Endothelial cell of umbilical vein (primary cell): ENCODE data around the gene KLF5. TPM values are rescaled to one million over a fixed set of nuclear protein-coding genes. Genes with fewer than 3 reads are reported as not detected.
A peak's percentile ranks its signal among the peaks of the same experiment; 100 is the strongest.

Experiments used
- BruUV-seq: library from RNA; stranded (reverse); fragments of 400-500 nt; replicated peaks from 2 replicates; lab custom pipeline; 2021; lab: Mats Ljungman, UMichigan
- CTCF ChIA-PET: fragments of 300-600, 350-600 bp; sonication (Branson Sonifier 250); formaldehyde crosslinking; loops from one replicate; lab custom pipeline; 2021; ENCODE audit warnings: antibody characterized with exemption, inconsistent platforms; lab: Charles Lee
- POLR2A ChIA-PET: fragments of 300-600, 350-600 bp; sonication (Branson Sonifier 250); formaldehyde crosslinking; loops from one replicate; lab custom pipeline; 2021; ENCODE audit warnings: antibody characterized with exemption, inconsistent platforms; lab: Charles Lee
- DNase-seq: peaks from one replicate; pipeline ENCODE4 v3.0.0-alpha.2; 2011; ENCODE audit warnings: low read depth, low spot score
- FAIRE-seq: peaks from 2 replicates; lab custom pipeline; 2011; peaks lifted over from hg19 to GRCh38; lab: Jason Lieb, UNC
- H2AFZ ChIP-seq: 2 replicates; pipeline ENCODE4 v1.6.0; 2012; ENCODE audit warnings: low read depth, low read length, control low read depth, inconsistent platforms
- H3K27ac ChIP-seq: 2 replicates; pipeline ENCODE4 v1.5.1; 2011; ENCODE audit warnings: low read depth, mild to moderate bottlenecking, control low read depth, low read length, moderate library complexity; ENCODE audit not compliant: insufficient read depth
- H3K27me3 ChIP-seq, 2 experiments: 2 replicates each; pipeline versions ENCODE4 v1.6.0 to v1.6.1; 2011; ENCODE audit warnings: low read length in 2 of 2, mixed read lengths in 1 of 2; ENCODE audit not compliant: control insufficient read depth in 2 of 2, insufficient read depth in 2 of 2
- H3K36me3 ChIP-seq, 2 experiments: 2 replicates in 1 of 2; 3 replicates in 1 of 2; pipeline ENCODE4 v1.5.1; 2011; ENCODE audit warnings: low read length in 2 of 2, mild to moderate bottlenecking in 1 of 2, moderate library complexity in 1 of 2; ENCODE audit not compliant: control insufficient read depth in 2 of 2, insufficient read depth in 2 of 2; ENCODE audit errors: extremely low read depth in 1 of 2
- H3K4me1 ChIP-seq: 3 replicates; pipeline ENCODE4 v1.5.1; 2011; ENCODE audit warnings: mild to moderate bottlenecking, low read length; ENCODE audit not compliant: control insufficient read depth, insufficient read depth; ENCODE audit errors: extremely low read depth
- H3K4me2 ChIP-seq: 2 replicates; pipeline ENCODE4 v1.6.1; 2011; ENCODE audit warnings: low read length, control low read depth, mixed read lengths; ENCODE audit not compliant: insufficient read depth
- H3K4me3 ChIP-seq, 3 experiments: fragments of 200-600 bp in 1 of 3; sonication (generic), shearing (Covaris generic) in 1 of 3; replicated peaks in 1 of 3; 2 replicates each; pipeline ENCODE4 v1.5.1; 2011 to 2016; ENCODE audit warnings: control low read depth in 3 of 3, low read length in 3 of 3, mild to moderate bottlenecking in 2 of 3, inconsistent platforms in 1 of 3, low read depth in 1 of 3, moderate library complexity in 1 of 3; ENCODE audit not compliant: insufficient read depth in 1 of 3
- H3K79me2 ChIP-seq: 2 replicates; pipeline ENCODE4 v1.6.0; 2012; ENCODE audit warnings: low read length, inconsistent platforms; ENCODE audit not compliant: control insufficient read depth, insufficient read depth
- H3K9ac ChIP-seq: replicated peaks from 2 replicates; pipeline ENCODE3; 2011; ENCODE audit warnings: low read length, control low read depth; ENCODE audit not compliant: insufficient read depth; ENCODE audit errors: extremely low read depth
- H3K9me1 ChIP-seq: replicated peaks from 3 replicates; pipeline ENCODE4 v1.6.0; 2011; ENCODE audit warnings: mild to moderate bottlenecking, low read length; ENCODE audit not compliant: control insufficient read depth, insufficient read depth; ENCODE audit errors: extremely low read depth
- H3K9me3 ChIP-seq: replicated peaks from 2 replicates; pipeline ENCODE4 v1.5.1; 2012; ENCODE audit warnings: low read length, inconsistent platforms; ENCODE audit not compliant: control insufficient read depth, insufficient read depth
- H4K20me1 ChIP-seq: replicated peaks from 2 replicates; pipeline ENCODE3; 2011; ENCODE audit warnings: mild to moderate bottlenecking, low read length; ENCODE audit not compliant: control insufficient read depth, insufficient read depth; ENCODE audit errors: extremely low read depth
- EZH2 ChIP-seq: IDR thresholded peaks from 2 replicates; pipeline ENCODE4 v1.6.1; 2012; ENCODE audit warnings: borderline replicate concordance, low read depth, mild to moderate bottlenecking, moderate library complexity, low read length, inconsistent platforms; ENCODE audit not compliant: severe bottlenecking
- FOS ChIP-seq: IDR thresholded peaks from 2 replicates; pipeline ENCODE4 v1.6.1; 2011; ENCODE audit warnings: mild to moderate bottlenecking, low read length, moderate library complexity, borderline replicate concordance; ENCODE audit not compliant: insufficient read depth
- GATA2 ChIP-seq: IDR thresholded peaks from 2 replicates; pipeline ENCODE4 v1.7.0; 2011; ENCODE audit warnings: low read depth, mild to moderate bottlenecking, moderate library complexity, mixed read lengths, low read length; ENCODE audit not compliant: insufficient read length, insufficient read depth
- JUN ChIP-seq: IDR thresholded peaks from 2 replicates; pipeline ENCODE4 v1.6.1; 2011; ENCODE audit warnings: borderline replicate concordance, low read depth; ENCODE audit not compliant: insufficient read length, insufficient read depth
- MYC ChIP-seq: IDR thresholded peaks from one replicate; pipeline ENCODE4 v1.6.1; 2011; ENCODE audit warnings: mild to moderate bottlenecking, low read depth, low read length
- POLR2A ChIP-seq: IDR thresholded peaks from 2 replicates; pipeline ENCODE4 v1.6.1; 2012; ENCODE audit warnings: low read depth, mild to moderate bottlenecking, control low read depth, low read length
- dilution Hi-C: fragments of 300-500 bp; cut with MboI; formaldehyde crosslinking; loops from one replicate; pipeline ENCODE4 v1.15.0; 2019; ENCODE audit warnings: low sequenced_read_pairs; ENCODE audit not compliant: extremely low pct_ligation_motif_present
- intact Hi-C: fragments of 100-400 bp; cut with micrococcal nuclease; formaldehyde crosslinking; loops from one replicate; pipeline ENCODE4 v1.10.0; 2022
- polyA plus RNA-seq, 4 experiments: library from polyadenylated mRNA; depleted of rRNA in 3 of 4; stranded (reverse) in 3 of 4; unstranded in 1 of 4; fragments of >200 nt; gene quantifications; 2 replicates each; pipeline versions ENCODE4 v1.2.1 to v1.2.3, GENCODE V29; 2011 to 2012; ENCODE audit warnings: missing spikeins in 1 of 4
- total RNA-seq: library from RNA; stranded (reverse); gene quantifications from 2 replicates; pipeline ENCODE4 v1.2.3, GENCODE V29; 2021
- TF ChIP-seq, protein P1 (sequence below), 2 donors: IDR thresholded peaks; 1 replicate in 1 of 2; 2 replicates in 1 of 2; pipeline ENCODE4 v1.5.1; 2011; ENCODE audit warnings: low read length in 2 of 2, mild to moderate bottlenecking in 2 of 2, moderate library complexity in 2 of 2, control low read depth in 1 of 2, inconsistent platforms in 1 of 2, low read depth in 1 of 2; ENCODE audit not compliant: insufficient read depth in 1 of 2; ENCODE audit errors: extremely low read depth in 1 of 2
- TF ChIP-seq, protein P2 (sequence below): IDR thresholded peaks from 2 replicates; pipeline ENCODE4 v1.6.1; 2011; ENCODE audit not compliant: insufficient read depth, insufficient read length

The KLF5 gene
- total and polyA plus RNA-seq, 2 donors (not counting 3 experiments of a cell fraction or from before 2014, with no cell fraction given) = 1.7 to 4.0 TPM

DNA sequence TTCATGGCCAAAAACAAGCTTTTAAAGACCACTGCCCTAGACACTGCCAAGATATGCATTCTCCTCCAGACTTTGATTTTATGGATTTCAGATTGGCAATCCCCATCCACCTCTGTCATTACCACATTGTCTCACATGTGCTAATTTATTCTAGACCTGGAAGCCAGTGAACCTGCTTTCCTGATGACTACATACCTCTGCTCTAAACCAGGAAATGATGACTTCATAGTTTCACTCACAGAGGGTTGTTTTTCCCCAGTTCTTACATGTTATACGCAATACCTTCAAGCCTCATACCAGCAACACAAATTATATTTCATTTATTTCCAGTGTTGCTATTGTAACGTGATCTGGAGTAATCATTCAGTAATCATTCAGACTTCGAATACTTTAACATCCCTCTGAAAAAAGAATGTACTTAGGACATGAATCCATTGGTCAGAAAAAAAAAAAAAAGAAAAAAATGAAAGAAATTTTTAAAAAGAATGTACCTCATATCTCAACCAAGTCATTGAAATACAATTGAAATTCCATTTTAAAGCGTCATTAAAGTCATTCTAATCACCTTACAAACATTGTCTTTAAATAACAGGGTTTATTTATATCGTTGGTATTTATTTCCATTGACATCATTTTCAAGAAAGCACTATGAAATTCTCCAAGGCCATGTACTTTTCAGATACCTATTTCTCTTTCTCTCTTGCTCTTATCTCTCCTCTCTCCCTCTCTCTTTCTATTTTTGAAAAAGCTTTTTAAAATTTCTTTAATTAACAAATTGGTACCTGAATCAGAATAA is 33.4 kb upstream of the KLF5 start:
- H4K20me1 ChIP-seq = no peaks in the 10 kb centered on the region
- H2AFZ ChIP-seq = no peak overlapping the region
- BruUV-seq = no TSS peak
- no peaks in the 10 kb centered on the region for H3K9me1 ChIP-seq
- dilution Hi-C loops (no loop called here), intact Hi-C loops (no loop called here)
- DNase-seq = peak; percentile 38
- POLR2A ChIA-PET = no interaction called here
- H3K27ac ChIP-seq = no peak overlapping the region
- CTCF ChIA-PET = no interaction called here
- H3K27me3 ChIP-seq = no peaks in the 10 kb centered on the region
- peak; percentile 53 for FAIRE-seq
- no peaks in the 10 kb centered on the region for H3K36me3 ChIP-seq
- H3K4me2 ChIP-seq = no peak overlapping the region
- no peaks in the 10 kb centered on the region for H3K4me1 ChIP-seq
- H3K9ac ChIP-seq = no peak overlapping the region
- no peaks in the 10 kb centered on the region for H3K9me3 ChIP-seq
- H3K79me2 ChIP-seq = no peaks in the 10 kb centered on the region
- TF ChIP-seq POLR2A = no peak
- TF ChIP-seq, protein P1, sequence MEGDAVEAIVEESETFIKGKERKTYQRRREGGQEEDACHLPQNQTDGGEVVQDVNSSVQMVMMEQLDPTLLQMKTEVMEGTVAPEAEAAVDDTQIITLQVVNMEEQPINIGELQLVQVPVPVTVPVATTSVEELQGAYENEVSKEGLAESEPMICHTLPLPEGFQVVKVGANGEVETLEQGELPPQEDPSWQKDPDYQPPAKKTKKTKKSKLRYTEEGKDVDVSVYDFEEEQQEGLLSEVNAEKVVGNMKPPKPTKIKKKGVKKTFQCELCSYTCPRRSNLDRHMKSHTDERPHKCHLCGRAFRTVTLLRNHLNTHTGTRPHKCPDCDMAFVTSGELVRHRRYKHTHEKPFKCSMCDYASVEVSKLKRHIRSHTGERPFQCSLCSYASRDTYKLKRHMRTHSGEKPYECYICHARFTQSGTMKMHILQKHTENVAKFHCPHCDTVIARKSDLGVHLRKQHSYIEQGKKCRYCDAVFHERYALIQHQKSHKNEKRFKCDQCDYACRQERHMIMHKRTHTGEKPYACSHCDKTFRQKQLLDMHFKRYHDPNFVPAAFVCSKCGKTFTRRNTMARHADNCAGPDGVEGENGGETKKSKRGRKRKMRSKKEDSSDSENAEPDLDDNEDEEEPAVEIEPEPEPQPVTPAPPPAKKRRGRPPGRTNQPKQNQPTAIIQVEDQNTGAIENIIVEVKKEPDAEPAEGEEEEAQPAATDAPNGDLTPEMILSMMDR (IDR thresholded peaks at IDR 0.05; ENCODE audit: extremely low read depth in 1 of 2, insufficient read depth in 1 of 2, low read depth in 1 of 2, low read length in 2 of 2) = no peak
- TF ChIP-seq GATA2 = no peak
- no peak for TF ChIP-seq MYC
- TF ChIP-seq JUN = peak; percentile 23
- TF ChIP-seq EZH2 = no peak
- TF ChIP-seq FOS = no peak
- TF ChIP-seq, protein P2, sequence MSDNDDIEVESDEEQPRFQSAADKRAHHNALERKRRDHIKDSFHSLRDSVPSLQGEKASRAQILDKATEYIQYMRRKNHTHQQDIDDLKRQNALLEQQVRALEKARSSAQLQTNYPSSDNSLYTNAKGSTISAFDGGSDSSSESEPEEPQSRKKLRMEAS = no peak
- H3K4me3 ChIP-seq = no peak overlapping the region
